HEK293T (cell line): ENCODE results near the gene APH1A.

Experiments used
- ARNT ChIP-seq: fragments of 450-650 bp; IDR thresholded peaks from 2 replicates; pipeline ENCODE4 v1.6.1; 2017; ENCODE audit warnings: mild to moderate bottlenecking
- BHLHE40 ChIP-seq: fragments of 450-650 bp; IDR thresholded peaks from 2 replicates; pipeline ENCODE4 v1.6.1; 2016; ENCODE audit warnings: mild to moderate bottlenecking, moderate library complexity, borderline replicate concordance
- FOXA1 ChIP-seq: fragments of 450-650 bp; IDR thresholded peaks from 2 replicates; pipeline ENCODE4 v1.6.1; 2016; ENCODE audit warnings: mild to moderate bottlenecking
- NFRKB ChIP-seq: fragments of 450-650 bp; IDR thresholded peaks from 2 replicates; pipeline ENCODE4 v1.6.1; 2016; ENCODE audit warnings: mild to moderate bottlenecking, moderate library complexity
- SP1 ChIP-seq: fragments of 450-650 bp; IDR thresholded peaks from 2 replicates; pipeline ENCODE4 v1.6.1; 2017
- SUZ12 ChIP-seq: fragments of 450-650 bp; IDR thresholded peaks from 2 replicates; pipeline ENCODE4 v1.6.1; 2016; ENCODE audit warnings: mild to moderate bottlenecking
- TARDBP ChIP-seq: fragments of 450-650 bp; IDR thresholded peaks from 2 replicates; pipeline ENCODE4 v1.6.1; 2016
- ZNF384 ChIP-seq: fragments of 450-650 bp; IDR thresholded peaks from 2 replicates; pipeline ENCODE4 v1.6.1; 2016
- TF ChIP-seq, protein P1 (sequence below): fragments of 450-650 bp; IDR thresholded peaks from 2 replicates; pipeline ENCODE4 v1.6.1; 2016

DNA sequence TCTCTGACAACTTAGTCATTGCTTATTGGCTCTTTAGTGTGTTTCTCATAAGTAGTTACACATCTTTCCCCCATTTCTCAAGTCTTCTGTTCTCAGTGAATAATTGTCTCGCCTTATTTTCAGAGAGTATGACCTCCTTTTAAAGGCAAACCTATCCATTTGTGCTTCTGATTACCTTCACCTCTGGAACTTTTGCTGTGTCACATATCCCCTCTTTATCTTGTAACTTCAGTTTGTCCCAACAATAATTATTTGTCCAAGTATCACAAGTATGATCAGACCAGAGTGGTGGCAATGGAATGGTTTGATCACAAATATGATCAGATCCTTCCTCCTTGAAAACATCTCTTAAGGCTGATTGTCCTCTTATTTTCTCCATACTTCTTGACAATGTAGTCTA lies 19.6 kb upstream of the APH1A start:
- TF ChIP-seq FOXA1 = no peak
- TF ChIP-seq, protein P1, sequence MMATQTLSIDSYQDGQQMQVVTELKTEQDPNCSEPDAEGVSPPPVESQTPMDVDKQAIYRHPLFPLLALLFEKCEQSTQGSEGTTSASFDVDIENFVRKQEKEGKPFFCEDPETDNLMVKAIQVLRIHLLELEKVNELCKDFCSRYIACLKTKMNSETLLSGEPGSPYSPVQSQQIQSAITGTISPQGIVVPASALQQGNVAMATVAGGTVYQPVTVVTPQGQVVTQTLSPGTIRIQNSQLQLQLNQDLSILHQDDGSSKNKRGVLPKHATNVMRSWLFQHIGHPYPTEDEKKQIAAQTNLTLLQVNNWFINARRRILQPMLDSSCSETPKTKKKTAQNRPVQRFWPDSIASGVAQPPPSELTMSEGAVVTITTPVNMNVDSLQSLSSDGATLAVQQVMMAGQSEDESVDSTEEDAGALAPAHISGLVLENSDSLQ = no peak
- no peak for TF ChIP-seq TARDBP
- no peak for TF ChIP-seq BHLHE40
- no peak for TF ChIP-seq SP1
- no peak for TF ChIP-seq NFRKB
- no peak for TF ChIP-seq SUZ12
- TF ChIP-seq ZNF384 = no peak
- TF ChIP-seq ARNT = no peak
